HG03045 (cell line): ENCODE data around the gene HDAC10.
A peak's percentile ranks its signal among the peaks of the same experiment; 100 is the strongest.
"Not testable (repeated sequence)": the region's sequence is repeated elsewhere in the genome, so short reads cannot be mapped to it uniquely, and the experiment has no call there.

ENCODE experiments used
- ATAC-seq: cut with Tn5 transposase; IDR thresholded peaks from one replicate; pipeline ENCODE4 v1.9.1; 2021; ENCODE audit warnings: mild to moderate bottlenecking, moderate library complexity; ENCODE audit not compliant: unreplicated experiment

The HDAC10 gene

GRCh38 chr22:50285568-50286229, 34.6 kb upstream of the HDAC10 start:
- no peak for ATAC-seq

DNA sequence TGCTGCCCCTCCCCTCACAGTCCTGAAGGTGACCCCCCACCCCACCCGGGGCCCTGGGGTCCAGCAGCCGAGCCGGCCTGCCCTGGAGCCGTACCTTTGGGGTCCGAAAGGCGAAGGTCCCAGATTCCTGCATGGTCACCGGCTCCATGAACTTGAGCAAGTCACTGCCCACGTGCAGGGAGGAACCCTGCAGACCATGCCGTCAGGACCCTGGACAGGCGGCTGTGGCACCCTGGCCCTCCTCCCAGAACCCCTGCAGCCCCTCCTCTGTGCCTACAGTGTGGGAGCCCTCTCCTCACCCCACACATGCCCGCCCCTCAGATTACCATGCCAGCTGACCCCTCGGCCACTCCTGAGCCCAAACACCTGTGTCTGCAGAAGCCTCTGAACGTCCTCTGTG, 33.4 kb upstream of the HDAC10 start:
- ATAC-seq: no peak

GRCh38 chr22:50283821-50284220, 32.8 kb upstream of the HDAC10 start:
- no peak for ATAC-seq

DNA sequence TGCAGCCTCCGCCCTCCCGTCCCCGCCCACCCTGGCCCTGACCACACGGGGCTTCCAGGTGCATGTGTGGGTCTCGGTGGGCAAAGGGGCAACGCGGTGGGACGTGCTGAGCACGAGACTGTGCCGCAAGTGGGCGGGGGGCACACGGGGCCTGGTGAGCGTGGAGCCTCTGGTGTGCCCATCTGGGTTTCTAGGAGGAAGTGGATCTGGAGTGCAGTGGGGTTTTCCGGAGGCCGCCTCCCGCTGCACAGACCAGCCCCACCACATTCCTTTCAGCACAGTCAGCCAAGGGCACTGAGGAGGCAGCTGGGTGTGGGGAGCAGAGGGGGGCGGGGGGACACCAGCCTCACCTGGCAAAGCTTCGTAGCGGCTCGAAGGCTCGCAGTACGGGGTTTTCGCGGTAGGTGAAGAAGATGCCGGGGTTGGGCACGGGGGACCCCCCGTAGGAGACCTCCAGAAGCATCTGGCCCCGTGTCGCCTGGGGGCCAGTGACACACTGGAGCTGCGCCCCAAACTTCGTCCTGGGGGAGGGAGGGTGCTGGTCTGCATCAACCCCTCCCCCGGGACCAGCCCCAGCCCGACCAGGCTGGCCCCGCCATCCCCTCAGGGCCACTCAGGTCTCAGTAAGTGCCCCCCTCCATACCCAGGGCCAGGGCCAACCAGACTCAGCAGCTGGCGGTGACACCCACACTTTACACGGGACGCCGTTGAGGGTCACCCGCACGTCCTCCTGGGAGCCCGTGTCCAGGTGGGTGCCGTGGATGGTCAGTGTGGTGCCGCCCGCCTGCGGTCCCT, 31.5 kb upstream of the HDAC10 start:
- ATAC-seq: no peak

- ATAC-seq: no peak
Measured at GRCh38 chr22:50281957-50282356, 30.9 kb upstream of the HDAC10 start.

GRCh38 chr22:50281384-50281760, 30.3 kb upstream of the HDAC10 start:
- ATAC-seq: no peak

- ATAC-seq: no peak
Measured at GRCh38 chr22:50280708-50281383, 29.8 kb upstream of the HDAC10 start.

DNA sequence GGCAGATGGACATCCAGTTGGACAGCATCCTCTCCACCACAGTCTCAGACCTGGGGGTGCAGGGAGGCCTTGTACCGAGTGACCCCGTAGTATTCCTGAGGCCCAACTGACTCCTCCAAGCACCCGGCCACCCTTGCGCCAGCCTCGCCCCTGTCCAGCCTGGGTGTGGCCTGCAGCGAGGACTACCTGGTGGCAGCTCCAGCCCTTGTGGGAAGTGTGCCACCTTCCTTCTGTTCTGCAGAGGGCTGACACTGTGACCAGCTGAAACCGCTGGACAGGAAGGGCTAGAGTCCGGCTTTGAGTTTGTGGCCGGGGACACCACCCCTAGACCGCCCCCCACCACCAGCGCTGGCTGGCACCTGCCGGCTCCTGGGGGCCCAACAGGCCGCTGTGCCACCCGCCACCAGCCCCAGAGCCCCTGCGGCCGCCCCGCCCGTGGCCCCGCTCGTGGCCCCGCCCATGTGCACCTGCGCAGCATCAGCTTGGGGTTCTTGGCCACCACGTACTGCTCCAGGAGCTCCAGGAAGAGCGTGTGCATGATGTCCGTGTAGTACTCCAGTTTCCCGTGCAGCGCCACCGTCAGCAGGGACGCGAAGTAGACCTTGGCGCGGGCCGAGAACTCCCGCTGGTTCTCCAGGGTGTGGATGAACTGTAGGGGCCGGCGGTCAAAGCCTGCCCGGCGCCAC, 29.1 kb upstream of the HDAC10 start:
- no peak for ATAC-seq

DNA sequence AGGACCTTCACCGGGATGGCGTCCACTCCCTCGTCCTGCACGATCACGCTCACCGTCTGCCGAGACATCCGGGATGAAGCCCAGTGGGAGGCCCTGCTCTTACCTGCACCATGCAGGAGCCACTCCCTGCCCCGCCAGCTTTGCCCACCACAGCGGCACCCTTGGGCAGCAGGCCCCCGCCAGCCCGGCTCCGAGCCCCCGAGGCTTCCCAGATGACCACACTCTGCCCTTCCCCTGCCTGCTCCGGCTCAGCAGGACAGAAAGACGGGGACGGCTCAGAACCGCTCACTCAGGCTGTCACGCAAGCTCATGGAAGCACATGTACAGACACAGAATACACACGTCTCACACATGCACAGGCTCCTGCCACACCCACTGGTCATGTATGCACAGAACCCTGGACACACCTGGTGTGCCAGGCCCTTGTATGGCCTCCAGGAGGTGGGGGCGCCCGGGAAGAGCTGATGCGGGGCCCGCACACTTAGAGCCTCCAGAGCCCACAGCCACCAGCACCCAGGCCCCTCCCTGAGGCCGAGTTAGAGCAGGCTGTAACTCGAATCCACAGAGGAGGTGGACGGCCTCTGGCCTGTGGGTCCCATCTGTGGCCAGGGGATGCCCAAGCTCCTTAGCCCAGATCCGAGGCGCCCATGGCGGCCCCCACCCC, 28.0 kb upstream of the HDAC10 start:
- no peak for ATAC-seq

DNA sequence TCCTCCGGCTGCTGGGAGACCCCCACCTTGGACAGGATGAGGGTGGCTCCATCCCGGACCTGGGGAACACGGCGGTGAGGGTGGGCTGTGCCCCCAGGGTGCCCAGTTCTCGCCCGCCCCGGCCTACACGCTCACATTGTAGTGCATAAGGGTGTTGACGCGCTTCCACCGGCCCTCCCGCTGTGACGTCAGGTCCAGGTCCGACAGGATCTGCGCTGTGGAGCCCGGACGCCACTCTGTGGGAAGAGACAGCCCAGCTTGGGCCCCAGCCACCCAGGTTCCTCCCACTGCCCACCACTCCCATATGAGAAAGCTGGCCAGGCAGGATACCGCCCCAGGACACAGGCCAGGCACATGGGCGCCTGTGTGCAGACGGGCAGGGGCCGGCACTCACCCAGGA, 27.4 kb upstream of the HDAC10 start:
- ATAC-seq: no peak

DNA sequence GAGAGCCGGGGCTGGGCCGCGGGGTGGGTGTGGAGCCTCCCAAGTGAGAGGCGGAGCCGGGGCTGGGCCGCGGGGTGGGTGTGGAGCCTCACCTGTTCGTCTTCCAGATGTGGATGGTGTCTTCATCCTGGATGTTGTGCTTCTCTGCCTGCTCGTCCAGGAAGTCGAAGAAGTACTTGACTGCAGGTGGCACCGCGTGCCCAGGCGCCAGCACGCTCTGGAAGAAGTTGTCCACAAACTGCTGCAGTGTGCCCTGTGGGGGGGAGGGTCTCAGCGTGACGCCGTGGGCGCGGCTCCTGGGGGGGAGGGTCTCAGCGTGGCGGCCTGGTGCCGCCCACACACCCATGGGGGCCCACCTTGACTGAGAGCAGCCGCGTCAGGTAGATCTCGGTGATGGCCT, 26.7 kb upstream of the HDAC10 start:
- ATAC-seq: no peak

DNA sequence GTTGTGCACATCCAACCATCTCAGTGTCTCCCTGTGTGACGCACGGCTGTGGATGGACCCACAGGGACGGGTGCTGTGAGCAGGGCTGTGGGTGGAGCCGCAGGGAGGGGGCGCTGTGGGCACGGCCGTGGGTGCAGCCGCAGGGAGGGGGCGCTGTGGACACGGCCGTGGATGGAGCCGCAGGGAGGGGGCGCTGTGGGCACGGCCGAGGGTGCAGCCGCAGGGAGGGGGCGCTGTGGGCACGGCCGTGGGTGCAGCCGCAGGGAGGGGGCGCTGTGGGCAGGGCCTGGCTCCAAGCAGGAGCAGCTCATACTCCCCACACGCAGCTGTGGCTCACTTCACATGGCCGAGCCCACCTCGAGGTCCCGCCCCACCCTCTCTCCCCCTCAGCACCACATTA, 25.1 kb upstream of the HDAC10 start:
- peak; percentile 56 for ATAC-seq

DNA sequence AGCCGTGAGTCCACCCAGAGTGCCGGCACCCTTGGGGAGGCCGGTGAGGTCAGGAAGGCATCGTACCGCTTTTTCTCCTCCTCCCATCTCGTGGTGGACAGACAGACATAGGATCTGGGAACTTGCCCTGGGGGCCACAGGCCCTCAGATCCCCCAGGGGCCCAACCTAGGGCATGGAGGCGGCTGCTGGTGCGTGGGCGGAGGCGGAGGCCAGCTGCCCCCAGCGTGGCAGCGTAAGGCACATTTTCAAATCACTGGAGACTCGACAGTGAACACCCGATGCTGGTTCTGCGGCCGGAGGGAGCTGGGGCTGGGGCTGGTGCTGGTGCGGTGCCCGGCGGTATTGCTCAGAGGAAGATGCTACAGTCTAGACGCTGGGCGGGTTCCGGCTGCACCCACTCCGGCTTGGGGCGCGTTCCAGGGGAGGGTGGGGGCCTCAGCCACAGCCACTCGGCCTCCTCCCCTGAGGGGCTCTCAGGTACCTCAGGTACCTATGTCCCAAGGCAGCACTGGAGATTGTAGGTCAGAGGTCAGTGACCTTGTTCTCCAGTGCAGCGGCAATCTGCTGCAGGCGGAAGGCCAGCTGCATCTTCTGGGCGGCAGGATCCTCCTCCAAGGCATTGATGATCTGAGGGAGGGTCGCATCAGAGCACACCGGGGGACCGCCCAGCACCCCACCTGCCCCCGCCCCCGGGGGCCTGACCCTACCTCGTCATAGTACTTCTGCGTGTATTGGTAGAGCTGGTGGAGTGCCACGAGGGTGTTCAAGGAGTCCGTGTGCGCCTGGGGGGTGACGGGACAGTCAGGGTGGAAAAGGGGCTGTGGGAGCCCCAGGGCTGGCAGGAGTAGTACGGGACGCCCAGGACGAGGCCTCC, 24.4 kb upstream of the HDAC10 start:
- no peak for ATAC-seq

DNA sequence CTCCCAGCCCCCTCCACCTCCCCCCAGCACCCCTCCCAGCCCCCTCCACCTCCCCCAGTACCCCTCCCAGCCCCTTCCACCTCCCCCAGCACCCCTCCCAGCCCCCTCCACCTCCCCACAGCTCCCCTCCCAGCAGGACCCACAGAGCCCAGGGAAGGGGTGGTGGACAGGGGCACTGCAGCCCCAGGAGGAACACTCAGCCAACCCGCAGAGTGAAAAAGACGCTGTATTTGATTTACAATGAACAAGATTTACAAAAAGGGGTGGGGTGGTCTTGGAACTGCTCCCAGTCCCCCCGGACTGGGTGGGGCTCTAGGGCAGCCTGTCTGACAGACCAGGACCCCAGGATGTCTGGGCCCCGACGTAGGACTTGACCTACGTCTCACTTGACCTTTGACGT, 23.7 kb upstream of the HDAC10 start:
- no peak for ATAC-seq

- no peak for ATAC-seq
Measured at GRCh38 chr22:50274311-50274710, 23.2 kb upstream of the HDAC10 start.

DNA sequence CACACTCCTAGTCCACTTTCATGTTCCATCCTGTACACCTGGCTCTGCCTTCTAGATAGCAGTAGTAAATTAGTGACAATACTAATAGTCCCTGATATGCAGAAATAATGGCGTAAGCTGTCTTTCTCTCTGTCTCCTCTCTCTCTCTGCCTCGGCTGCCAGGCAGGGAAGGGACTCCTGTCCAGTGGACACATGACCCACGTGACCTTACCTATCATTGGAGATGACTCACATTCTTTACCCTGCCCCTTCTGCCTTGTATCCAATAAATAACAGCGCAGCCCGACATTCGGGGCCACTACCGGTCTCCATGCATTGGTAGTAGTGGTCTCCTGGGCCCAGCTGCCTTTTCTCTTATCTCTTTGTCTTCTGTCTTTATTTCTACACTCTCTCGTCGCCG, 22.7 kb upstream of the HDAC10 start:
- ATAC-seq: not testable (repeated sequence)

DNA sequence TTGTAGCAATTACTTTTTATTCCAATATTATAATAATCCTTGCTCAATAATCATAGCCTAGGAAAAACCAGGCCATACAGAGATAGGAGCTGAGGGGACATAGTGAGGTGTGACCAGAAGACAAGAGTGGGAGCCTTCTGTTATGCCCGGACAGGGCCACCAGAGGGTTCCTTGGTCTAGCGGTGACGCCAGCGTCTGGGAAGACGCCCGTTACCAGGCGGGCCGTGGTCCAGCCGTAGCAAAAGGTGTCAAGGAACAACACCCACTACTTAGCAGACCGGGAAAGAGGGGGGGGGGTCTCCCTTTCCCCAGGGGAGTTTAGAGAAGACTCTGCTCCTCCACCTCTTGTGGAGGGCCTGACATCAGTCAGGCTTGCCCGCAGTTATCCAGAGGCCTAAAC, 22.3 kb upstream of the HDAC10 start:
- ATAC-seq: not testable (repeated sequence)

GRCh38 chr22:50272044-50272802, 21.2 kb upstream of the HDAC10 start:
- ATAC-seq: no peak

- no peak for ATAC-seq
Measured at GRCh38 chr22:50271519-50271970, 20.5 kb upstream of the HDAC10 start.
